GM18520 (cell line): ENCODE data around the gene PEX10.
"Not testable (repeated sequence)": the region's sequence is repeated elsewhere in the genome, so short reads cannot be mapped to it uniquely, and the experiment has no call there.

Source experiments
- ATAC-seq: cut with Tn5 transposase; IDR thresholded peaks from one replicate; pipeline ENCODE4 v1.9.1; 2021; ENCODE audit not compliant: unreplicated experiment

The PEX10 gene

DNA sequence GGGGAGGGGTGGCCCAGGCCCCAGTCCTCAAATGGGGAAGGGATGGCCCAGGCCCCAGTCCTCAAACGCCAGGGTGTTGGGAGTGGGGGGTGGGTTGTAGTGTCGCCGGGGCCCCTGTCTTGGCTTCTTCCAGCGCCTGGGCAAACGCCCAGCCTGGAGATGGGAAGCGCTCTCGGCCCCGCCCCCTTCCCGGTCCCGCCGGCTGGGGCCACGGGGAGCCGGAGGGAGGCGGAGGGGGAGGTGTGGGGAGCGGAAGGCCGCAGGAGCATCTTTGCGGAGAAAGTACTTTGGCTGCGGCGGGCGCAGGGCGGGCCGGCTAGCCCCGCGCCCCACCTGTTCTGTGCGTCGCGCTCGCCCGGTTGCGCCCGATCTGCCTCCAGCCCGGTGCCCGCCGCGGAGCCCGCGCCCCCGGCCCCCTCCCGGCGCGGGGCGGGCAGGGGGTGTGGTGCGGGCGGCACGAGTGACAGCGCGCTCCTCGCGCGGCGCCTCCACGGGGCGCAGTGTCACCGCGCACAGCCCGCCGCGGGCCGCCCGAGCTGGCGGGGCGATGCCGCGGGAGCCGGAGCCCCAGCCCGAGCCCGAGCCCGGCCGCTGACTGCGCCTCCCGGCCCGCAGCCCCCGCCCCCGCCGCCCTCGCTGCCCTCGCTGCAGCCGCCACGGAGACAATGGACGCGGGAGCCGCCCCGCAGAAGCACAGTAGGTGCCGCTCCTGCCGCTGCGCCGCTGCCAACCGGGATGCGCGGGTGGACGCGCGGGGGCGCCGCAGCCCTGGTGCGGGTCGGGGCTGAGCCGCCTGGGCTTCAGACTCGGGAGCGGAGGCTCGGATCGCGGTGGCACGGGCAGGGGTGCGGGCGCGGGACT, 31.1 kb upstream of the PEX10 start:
- ATAC-seq = no peak

DNA sequence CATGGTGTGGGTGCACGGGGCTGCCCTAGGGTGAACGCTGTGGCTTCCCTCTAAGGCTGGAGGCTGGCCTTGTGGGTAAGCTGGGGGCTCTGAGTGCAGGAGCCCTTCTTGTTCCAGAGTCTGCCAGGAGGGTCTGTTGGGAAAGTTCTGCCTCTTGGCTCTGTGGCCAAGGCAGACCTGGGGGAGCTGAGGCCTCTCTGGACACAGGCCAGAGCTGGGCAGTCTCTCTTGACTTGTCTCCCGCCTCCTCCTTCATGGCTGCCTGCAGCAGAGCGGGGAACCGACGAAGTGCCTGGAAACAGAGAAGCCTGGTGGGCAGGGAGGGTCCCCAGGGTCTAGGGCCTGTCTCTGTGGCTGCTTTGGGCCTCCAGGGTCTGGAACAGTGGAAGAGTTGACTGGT, 30.3 kb upstream of the PEX10 start:
- ATAC-seq = no peak

DNA sequence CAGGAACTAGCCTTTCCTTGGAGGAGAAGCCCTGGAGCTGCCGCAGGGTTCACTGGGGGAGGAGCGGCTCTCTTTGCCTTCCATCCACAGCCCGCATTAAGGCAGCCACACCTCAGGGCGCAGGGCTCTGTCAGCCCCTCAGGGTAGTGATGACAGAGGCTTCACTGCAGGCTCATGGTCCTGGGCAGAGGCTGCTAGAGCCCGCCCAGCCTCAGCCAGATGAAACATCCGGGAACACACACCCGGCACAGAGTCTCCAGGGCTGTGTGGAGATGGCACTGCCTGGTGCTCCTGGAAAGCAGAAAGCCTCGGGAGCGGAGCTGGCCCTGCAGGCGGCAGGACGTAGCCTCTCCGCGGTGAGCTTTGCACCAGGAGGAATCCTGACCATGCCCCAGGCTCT, 29.4 kb upstream of the PEX10 start:
- no peak for ATAC-seq

DNA sequence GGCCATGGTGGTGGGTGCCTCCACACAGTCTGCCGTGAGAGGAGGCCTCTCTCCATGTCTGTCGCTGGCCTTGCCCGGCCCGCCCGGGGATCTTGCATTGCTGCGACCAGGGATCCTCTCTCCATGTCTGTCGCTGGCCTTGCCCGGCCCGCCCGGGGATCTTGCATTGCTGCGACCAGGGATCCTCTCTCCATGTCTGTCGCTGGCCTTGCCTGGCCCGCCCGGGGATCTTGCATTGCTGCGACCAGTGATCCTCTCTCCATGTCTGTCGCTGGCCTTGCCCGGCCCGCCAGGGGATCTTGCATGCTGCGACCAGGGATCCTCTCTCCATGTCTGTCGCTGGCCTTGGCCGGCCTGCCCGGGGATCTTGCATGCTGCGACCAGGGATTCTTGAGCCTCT, 28.0 kb upstream of the PEX10 start:
- ATAC-seq = not testable (repeated sequence)

DNA sequence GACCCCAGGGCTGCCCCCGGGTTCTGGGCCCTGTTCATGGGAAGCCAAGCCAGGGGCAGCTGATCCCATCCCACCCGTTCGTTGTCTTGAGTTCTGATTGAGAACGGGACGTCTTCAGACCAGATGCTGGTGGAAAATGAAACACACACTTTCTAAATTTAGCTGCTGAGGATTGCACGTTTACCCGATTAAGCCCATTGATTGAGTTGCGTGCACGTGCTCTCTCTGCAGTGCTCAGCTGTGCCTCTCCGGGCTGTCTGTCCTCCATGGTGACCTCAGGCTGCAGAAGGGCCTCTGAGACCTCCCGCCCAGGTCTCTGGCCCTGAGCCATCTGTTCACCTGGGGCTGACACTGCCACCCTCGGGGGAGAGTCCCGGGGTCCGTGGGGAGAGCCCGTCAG, 27.0 kb upstream of the PEX10 start:
- no peak for ATAC-seq

DNA sequence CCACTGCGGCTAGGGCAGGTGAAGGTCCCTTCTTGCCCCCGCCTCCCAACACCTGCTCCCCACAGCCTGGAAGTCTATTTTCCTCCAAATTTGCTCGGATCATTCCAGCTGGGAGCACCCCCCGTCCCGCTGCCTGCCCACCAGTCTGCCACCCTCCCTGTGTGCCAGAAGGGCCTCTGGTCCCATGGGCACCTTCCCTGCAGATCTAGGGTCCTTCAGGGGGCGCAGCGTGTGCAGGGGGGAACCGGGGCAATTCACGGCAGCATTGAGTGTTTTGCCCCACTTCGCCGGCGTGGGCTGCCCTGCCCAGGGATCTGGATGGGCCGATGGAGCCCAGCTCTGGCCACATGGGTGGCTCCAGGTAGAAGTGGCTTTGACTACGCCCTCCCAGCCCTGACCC, 26.3 kb upstream of the PEX10 start:
- no peak for ATAC-seq

DNA sequence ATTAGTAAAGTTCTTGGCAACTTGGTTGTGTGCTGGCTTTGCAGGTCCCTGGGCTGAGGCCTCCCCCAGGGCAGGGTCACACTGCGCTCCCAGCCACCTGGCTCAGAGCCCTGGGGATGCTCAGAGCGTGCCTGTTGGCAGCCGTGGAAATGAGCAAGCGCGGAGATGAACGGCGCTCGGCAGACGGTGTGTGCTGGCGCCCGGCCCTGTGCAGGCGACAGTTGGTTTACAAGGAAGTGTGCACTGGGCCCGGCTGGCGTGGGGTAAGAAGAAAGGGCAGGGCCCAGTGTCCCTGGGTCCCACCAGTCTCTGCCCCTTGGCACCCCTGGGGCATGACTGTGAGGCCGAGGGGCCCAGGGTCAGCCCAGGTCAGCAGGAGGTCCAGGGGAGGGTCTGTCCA, 25.7 kb upstream of the PEX10 start:
- ATAC-seq = no peak

DNA sequence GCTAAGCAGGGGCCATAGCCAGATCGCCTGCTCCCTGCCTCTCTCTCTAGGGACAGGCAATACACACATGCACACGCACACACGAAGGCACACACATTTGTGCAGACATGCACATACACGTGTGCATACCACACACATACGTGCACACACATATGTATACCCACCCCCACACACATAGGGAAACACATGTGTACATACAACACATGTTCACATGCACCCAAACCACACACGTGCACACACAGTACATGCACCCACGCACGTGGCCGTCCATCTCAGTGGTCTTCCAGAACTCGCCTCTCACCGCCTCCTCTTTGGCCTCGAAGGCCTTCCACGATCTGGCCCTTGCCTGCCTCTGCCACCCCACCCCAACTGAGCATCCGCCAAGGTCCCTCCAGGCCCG, 25.3 kb upstream of the PEX10 start:
- ATAC-seq = no peak

DNA sequence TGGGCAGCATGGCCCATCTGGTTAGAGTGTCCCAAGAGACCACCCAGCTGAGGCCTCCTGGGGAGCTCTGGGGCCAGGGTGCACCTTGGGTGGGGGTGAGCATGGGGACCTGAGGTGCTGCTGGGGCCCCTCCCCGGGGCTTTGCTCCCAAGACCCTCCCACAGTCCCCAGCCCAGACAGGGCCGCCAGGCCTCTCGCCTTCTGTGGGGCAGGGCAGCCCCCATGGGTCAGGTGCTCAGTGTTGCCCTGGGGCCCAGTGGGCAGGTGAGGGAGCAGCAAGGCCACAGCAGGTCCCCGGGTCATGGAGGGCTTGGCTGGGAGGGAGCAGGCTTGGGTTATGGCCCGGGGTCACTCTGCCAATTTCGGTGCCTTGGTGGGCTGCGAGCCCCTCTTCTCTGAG, 24.5 kb upstream of the PEX10 start:
- ATAC-seq = no peak

DNA sequence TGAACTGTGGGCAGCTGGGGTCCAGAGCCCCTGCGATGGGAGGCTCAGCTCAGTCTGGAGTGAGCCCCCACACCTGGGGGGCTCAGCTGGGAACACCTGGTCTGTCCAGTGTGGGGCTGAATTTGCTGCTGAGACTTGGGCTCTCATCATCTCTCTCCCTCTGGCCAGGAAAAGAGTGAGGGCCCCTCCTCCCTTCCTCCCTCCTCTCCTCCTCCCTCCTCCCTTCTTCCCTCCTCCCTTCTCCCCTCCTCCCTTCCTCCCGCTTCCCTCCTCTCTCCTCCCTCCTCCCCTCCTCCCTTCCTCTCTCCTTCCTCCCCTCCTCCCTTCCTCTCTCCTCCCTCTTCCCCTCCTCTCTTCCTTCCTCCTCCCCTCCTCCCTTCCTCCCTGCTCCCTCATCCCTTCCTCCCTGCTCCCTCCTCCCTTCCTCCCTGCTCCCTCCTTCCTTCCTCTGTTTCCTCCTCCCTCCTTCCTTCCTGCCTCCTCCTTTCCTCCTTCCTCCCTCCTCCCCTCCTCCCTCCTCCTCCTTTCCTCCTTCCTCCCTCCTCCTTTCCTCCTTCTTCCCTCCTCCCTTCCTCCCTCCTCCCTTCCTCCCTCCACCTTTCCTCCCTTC, 23.5 kb upstream of the PEX10 start:
- ATAC-seq = no peak

DNA sequence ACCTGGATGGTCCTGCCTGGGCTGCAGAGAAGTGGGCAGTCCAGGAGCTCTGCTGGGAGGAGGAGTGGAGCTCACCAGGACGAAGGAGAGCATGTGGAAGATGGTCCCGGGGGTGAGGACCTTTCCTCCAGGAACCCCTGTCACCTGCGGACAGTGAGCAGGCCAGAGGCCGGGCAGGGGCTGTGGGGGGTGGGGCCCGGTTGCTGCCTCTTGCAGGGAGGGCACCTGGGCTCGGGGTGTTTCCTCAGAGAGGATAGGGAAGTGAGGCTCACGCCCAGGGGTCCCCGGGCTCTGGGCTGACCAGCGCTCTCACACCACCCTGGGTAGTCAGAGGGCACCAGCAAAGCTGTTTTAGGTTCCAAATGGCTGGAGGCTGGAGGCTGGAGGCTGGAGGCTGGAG, 22.7 kb upstream of the PEX10 start:
- no peak for ATAC-seq

DNA sequence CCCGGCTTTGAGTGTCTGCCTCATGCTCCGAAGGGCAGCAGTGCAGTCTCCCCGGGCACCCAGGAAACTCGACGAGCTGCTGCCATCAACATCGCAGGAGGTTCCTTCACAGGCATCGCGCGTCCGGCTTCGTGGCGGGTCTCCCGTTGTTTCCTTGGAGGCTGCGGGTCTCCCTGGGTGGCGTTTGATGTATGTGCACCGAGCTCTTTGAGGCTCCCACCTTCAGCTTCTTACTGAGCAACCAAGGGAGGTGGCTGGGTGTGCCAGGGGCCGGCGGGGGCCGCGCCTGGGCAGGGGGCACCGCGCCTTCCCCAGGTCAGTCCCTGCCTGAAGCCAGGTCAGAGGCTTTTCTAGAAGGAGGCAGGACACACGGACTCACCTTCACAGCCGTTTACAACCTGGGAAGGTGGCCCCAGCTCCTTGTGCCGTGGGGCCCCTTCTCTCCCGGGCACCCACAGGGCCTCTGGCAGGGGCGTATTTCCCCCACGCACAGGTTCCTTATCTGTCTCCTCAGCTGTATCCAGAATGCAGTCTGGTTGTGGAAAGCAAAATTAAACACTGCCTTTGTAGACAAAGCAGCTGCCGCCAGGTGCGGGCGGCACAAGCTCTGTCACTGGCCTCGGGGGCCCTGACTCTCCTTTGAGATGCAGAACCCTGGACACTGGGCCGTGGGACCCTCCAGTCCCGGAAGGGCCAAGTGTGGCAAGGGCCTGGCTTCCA, 21.7 kb upstream of the PEX10 start:
- no peak for ATAC-seq

DNA sequence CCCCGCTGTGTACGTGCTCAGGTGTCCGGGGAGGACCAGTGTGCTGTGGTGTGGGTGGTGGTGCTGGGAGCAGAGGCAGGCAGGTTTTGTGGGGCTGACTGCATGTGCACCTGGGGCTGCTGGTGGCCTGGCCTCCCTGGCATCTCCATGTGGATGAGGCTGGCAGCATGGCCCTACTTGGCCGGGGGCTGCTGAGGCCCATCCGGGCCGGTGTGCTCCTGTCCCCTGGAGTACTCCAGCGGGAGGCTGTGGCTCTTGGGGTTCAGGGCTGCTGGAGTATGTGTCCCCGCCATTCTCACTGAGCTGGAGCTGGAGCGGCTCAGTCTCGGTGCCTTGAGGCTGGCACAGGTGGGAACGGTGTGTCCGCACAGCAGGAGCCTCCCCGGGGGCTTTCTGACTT, 20.8 kb upstream of the PEX10 start:
- no peak for ATAC-seq

DNA sequence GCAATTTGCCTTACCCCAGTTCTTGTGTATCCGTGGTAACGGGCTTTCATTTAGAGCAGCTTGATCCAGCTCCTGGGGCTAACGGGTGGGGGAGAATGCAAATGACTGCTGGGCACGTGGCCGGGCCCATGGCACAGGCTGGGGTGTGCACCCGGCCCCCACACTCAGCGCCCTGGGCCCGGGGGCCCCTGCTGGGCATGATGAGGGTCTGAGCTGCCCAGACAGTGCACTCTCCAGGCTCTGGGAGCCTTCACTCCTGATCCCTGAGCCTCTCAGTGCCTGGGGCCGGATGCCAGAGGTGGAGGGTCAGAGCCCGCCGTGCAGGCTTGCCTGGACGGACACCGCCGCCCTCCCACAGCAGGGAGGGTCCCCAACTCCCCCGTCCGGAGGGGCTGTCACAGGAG, 20.1 kb upstream of the PEX10 start:
- ATAC-seq = no peak

DNA sequence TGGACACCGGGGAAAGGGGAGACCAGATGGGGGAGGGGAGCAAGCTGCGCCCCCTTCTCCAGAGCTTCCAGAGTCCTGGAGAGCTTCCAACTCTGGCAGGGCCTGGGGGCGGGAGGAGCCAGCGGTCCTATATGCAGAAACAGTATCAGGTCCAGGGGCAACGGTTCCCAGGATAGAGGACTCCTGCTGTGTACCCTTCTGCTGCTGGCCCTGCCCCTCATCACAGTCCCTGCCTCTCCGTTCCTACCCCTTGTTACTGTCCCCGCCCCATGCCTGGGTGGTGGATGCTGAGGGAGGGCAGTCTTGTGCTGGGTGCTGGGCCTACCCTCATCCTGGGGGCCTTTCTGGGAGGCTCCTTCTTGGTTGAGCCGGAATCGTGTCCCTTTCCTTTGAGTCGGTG, 19.2 kb upstream of the PEX10 start:
- ATAC-seq = no peak

DNA sequence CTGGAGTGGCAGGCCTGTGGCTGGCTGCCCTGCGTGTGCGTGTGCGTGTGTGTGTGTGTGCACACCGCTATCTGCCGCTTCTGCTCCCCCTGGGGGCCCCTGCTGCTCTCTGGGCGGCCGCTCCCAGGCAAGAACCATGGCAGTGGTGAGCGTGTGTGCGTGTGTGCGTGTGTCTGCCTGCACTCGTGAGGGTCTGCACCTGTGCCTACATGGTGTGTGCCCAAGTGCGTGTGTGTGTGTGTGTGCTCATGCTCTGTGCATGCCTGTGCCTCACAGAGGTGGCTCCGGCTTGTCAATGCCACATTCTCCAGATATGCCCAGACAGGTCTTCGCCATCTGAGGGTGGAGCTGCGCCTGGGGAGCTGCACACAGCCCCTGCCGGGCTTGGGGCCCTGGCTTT, 18.7 kb upstream of the PEX10 start:
- no peak for ATAC-seq

DNA sequence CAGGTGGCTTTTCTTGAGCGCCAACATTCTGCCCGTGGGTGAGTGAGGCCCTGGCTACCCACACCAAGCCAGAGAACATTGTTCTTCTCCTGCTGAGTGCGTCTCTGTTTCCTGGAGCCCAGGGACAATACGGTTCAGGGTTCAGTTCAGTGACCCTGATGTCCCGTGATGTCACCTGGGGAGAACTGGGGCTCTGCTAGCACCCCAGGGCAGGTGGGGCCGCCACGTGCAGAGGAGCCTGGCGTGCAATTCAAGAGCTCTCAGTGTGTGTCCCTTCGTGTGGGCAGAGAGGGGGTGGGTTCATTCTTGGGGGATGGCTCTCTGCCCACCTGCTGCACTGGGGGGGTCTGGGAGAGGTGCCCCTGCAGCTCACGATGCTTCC, 18.2 kb upstream of the PEX10 start:
- no peak for ATAC-seq

DNA sequence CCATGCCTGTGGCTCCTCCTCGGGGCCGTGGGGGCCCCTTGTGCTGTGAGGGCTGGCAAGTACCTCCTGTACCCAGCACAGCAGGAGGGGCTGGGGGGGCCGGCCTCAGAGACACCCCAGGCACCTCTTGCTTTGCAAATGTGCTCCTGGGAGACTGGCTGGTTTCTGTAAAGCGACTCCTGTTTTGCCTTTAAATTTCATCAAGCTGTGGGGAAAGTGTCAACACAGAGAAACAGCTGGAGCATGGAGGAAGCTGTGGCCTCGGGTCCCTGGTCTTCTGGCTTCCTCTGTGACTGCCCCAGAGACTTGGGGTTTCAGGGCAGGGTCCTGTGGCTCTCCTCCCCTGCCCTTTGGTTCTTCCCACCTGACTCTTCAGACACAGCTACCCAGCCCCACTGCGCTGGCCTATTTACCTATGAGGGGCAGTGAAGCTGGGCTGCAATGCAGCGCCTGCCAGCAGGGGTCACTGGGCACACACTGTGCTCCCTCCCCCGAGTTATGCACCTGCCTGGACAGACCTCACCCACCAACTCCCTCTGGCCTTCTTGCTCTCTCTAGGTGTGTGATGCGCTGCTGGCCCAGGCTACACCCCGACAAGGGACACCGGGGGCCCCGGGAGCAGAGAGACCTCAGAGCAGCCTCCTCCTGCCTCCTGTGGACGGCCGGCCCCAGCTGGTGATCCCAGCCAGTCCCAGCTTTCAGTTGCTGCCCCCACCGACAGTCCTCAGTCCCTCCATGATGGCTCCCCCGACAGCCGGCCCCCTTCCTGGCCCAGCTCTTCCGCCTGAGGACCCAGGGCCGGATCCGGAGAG, 17.6 kb upstream of the PEX10 start:
- no peak for ATAC-seq

DNA sequence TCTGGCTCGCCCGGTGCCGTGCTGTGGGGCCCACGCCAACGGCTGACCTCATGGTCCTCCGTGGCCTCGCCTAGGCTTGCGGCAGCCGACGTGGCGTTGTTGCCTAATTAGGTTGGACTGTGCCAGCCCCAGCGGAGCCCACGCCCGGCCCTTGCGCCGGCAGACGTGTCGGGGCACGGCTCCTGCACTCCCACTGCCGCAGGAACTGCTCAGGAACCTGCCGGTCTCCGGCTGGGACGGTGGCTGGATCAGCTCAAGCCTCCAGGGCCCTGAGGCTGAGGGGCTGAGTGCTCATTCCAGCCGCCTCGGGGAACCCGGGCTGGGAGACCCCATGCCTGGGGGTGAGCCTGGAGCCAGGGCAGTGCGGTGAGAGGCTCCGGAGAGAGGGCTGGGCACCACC, 16.1 kb upstream of the PEX10 start:
- ATAC-seq = no peak

DNA sequence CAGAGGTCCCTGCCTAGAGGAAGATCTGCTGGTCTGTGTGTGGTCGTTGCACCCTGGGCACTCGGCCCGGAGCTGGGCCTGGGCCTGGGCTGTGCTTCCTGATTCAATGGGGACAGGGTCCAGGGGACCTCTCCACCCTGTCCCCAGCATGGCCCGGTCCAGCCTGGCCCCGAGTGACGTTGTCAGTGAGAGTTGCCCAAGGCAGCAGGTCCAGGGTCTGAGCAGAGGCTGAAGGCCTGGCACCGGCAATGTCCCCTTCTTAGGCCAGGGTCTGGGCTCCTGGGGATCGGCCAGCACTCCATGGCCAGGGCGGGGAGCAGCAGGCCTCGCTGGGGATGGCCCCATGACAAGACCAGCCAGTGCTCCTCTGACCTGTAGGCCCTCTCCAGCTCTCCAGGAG, 15.6 kb upstream of the PEX10 start:
- ATAC-seq = no peak

DNA sequence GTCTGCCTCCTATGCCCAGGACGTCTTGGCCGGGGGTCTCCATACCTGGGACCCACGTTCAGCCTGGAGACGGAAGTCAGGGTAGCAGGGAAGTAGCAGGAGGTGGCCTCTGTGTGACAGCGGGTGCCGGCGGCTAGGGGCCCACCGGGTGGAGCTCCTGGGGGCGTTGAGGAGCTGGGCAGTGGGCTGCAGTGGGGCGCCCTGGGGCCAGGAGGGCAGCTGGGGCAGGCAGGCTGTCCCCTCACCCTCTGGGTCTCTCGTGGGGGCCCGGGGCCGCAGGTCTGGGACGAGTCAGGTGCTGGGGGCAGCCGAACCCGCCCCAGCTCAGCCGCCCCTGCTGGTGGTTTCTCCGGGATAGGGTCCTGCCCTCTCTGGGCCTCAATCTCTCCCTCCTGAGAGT, 14.7 kb upstream of the PEX10 start:
- no peak for ATAC-seq
